ENCODE data around the gene C1QTNF5.

The C1QTNF5 gene

DNA sequence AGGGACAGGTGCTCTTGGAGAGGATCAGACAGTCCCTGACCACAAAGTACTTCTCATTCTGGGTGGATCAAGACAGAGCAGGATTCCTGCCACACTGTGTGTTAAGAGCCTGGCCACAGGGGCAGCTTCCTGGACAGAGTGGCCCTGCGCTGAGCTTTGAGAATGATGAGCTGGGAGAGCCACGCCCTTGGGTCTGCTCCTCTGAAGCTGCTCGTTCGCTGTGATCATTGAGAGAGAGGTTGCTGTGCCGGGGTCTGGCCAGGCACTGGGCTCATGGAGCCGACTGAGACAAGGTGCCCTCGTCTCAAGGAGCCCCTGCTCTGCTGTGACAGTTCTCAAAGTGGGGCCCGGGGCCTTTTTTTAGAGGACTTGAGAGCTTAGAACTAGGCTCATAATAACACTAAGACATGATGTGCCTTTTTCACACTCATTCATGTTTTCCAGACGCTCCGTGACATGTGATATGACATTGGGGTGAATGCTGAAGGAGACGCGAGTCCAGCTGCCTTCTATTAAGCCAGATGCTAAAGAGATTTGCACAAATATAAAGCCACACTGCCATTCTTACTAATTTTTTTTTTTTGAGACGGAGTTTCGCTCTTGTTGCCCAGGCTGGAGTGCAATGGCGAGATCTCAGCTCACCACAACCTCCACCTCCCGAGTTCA is 7.4 kb upstream of the C1QTNF5 start:
- Histone ChIP-seq H3K36me3 (ENCODE audit: control insufficient read depth in 1 of 2, insufficient read depth in 2 of 2, low read length in 2 of 2) (no peaks in the 10 kb centered on the region), H3K9me3 (ENCODE audit: control insufficient read depth in 1 of 2, low read length in 2 of 2) (no peaks in the 10 kb centered on the region), H3K27ac (ENCODE audit: low read length) (no peak overlapping the region), H3K4me1 (ENCODE audit: control insufficient read depth in 1 of 2, insufficient read depth in 2 of 2, low read length in 2 of 2) (peaks cover 0 to 15% of the 10 kb centered on the region in 2 donors), H3K4me3 (ENCODE audit: low read depth in 1 of 2, low read length in 2 of 2) (no peak overlapping the region), H3K27me3 (ENCODE audit: low read depth, low read length) (no peaks in the 10 kb centered on the region)

DNA sequence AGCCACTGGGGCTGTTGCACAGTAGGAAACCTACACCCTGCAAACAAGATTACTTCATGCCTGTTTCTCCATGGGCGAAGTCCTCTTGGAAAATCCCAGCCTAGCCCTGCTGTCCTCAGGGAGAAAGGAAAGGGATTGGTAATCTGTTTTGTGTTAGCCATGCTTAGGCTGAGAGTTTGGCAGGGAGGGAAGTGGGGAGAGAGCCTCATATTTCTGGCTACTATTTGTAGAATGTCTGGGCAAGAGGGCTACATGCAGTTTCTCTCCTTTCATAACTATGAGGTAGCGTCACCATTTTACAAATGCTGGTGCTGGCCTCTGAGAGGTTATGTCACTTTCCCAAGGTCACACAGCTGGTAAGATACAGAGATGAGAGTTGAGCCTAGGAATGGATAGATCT is 6.6 kb upstream of the C1QTNF5 start:
- Histone ChIP-seq H3K27me3 (ENCODE audit: low read depth, low read length) (no peaks in the 10 kb centered on the region), H3K9me3 (ENCODE audit: control insufficient read depth in 1 of 2, low read length in 2 of 2) (no peaks in the 10 kb centered on the region), H3K4me3 (ENCODE audit: low read depth in 1 of 2, low read length in 2 of 2) (no peak overlapping the region), H3K36me3 (ENCODE audit: control insufficient read depth in 1 of 2, insufficient read depth in 2 of 2, low read length in 2 of 2) (no peaks in the 10 kb centered on the region), H3K27ac (ENCODE audit: low read length) (no peak overlapping the region), H3K4me1 (ENCODE audit: control insufficient read depth in 1 of 2, insufficient read depth in 2 of 2, low read length in 2 of 2) (peaks cover 0 to 7% of the 10 kb centered on the region in 2 donors)

DNA sequence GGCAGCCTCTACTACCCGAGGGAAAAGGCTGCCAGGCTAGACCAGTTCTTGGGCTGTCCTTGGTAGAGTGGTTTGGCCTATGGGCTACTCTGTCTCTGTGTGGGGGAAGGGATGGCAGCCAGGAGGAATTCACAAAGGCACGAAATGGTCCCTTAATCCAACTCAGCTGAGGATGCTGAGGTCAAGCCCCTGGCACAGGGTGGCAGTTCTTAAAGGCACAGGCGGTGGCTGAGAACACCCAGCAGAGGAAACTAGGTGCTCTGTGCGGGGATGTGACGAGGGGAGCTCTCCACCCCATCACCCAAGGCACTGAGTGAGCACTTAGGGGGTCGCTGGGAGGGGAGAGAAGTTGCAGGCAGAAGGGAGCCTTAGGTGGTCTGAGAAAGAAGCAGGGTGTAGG is 5.9 kb upstream of the C1QTNF5 start, which contains the start of gene MFRP:
TSS of gene MFRP (minus strand) at position 101 of the 400 bp plus-strand sequence. CDS start 192 bp downstream, outside the sequence.
- H3K27ac ChIP-seq (ENCODE audit: low read length): no peak within 1 kb of the TSS
- H3K9me3 ChIP-seq (ENCODE audit: control insufficient read depth in 1 of 2, low read length in 2 of 2): no peaks in the 10 kb centered on the region
- peaks cover 0 to 7% of the 10 kb centered on the region in 2 donors for H3K4me1 ChIP-seq (ENCODE audit: control insufficient read depth in 1 of 2, insufficient read depth in 2 of 2, low read length in 2 of 2)
- H3K36me3 ChIP-seq (ENCODE audit: control insufficient read depth in 1 of 2, insufficient read depth in 2 of 2, low read length in 2 of 2): no peaks in the 10 kb centered on the region
- no peak within 1 kb of the TSS for H3K4me3 ChIP-seq (ENCODE audit: low read depth in 1 of 2, low read length in 2 of 2)
- no peaks in the 10 kb centered on the region for H3K27me3 ChIP-seq (ENCODE audit: low read depth, low read length)

DNA sequence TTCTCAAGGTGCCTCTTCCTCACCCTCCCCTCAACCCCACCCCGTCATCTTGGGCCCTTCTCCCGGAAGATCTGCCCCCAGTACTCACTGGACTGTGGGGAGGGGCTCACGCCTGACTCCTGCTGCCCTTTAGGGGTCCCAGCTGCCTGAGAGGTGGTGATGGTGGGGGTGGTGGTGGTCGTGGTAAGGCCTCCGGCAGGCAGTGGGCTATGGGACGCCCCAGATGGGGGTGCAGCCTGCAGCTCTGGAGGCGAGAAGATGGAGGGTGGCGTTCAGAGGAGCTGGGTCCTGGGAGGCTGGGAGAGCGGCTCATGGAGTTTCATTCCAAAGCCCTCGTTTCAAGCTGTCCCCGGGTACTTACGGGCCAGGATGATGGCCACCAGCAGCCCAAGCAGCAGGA is 5.0 kb upstream of the C1QTNF5 start:
- Histone ChIP-seq H3K36me3 (ENCODE audit: control insufficient read depth in 1 of 2, insufficient read depth in 2 of 2, low read length in 2 of 2) (no peaks in the 10 kb centered on the region), H3K9me3 (ENCODE audit: control insufficient read depth in 1 of 2, low read length in 2 of 2) (no peaks in the 10 kb centered on the region), H3K27me3 (ENCODE audit: low read depth, low read length) (no peaks in the 10 kb centered on the region), H3K4me1 (ENCODE audit: control insufficient read depth in 1 of 2, insufficient read depth in 2 of 2, low read length in 2 of 2) (peaks cover 0 to 16% of the 10 kb centered on the region in 2 donors), H3K4me3 (ENCODE audit: low read depth in 1 of 2, low read length in 2 of 2) (no peak overlapping the region), H3K27ac (ENCODE audit: low read length) (no peak overlapping the region)

DNA sequence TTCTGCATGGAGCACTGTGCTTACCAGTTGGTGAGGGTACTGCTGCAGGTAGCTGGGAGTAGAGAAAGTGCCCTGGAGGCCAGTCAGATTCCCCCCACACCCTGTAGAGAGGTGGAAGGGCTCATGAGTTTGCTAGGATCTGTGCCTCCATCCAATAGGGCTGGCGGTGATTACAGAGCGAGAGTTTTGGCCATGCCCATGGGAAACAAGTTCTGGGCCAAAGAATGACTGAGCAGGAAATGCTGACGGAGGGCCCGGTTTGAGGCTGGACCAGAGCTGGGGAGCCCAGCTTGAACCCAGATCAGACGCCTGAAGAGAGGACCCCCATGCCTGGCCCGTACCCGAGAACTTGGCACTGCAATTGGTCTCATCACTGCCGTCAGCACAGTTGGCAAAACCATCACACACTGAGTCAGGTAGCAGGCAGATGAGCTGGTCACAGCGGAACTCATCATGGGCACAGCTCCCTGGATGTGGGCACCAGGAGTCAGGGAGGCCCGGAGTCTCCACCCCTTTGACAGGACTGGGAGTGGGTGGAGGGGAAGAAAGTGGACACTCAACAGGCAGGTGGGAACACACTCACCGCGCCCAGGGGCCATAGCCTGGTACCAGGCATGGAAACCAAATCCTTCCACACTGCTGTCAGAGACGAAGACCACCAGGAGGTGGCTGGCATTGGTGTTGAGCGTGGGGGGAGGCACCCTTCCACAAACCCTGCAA is 3.8 kb upstream of the C1QTNF5 start:
- H3K27me3 ChIP-seq (ENCODE audit: low read depth, low read length): no peaks in the 10 kb centered on the region
- peaks cover 0 to 26% of the 10 kb centered on the region in 2 donors for H3K4me1 ChIP-seq (ENCODE audit: control insufficient read depth in 1 of 2, insufficient read depth in 2 of 2, low read length in 2 of 2)
- no peak overlapping the region for H3K27ac ChIP-seq (ENCODE audit: low read length)
- H3K36me3 ChIP-seq (ENCODE audit: control insufficient read depth in 1 of 2, insufficient read depth in 2 of 2, low read length in 2 of 2): no peaks in the 10 kb centered on the region
- H3K4me3 ChIP-seq (ENCODE audit: low read depth in 1 of 2, low read length in 2 of 2): no peak overlapping the region
- H3K9me3 ChIP-seq (ENCODE audit: control insufficient read depth in 1 of 2, low read length in 2 of 2): no peaks in the 10 kb centered on the region

DNA sequence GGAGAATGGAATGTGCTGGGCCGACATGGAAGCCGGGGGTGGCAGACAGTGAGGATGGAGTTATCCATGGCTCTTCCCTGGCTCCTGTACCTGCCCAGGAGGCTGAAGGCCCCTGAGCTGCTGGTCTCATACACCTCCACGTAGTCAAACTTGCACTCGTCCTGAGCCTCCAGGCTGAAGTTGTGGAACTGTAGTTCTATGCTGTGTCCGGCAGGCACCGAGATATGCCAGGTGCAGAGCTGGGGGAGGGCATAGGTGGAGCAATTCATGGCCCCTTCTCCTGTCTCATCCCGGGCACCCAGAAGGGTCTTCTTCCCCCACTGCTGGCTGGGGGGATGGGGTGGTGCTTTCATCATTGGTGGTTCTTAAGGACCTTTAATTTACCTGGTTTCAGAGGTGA is 3.0 kb upstream of the C1QTNF5 start:
- no peaks in the 10 kb centered on the region for H3K27me3 ChIP-seq (ENCODE audit: low read depth, low read length)
- H3K9me3 ChIP-seq (ENCODE audit: control insufficient read depth in 1 of 2, low read length in 2 of 2): no peaks in the 10 kb centered on the region
- H3K4me3 ChIP-seq (ENCODE audit: low read depth in 1 of 2, low read length in 2 of 2): no peak overlapping the region
- no peaks in the 10 kb centered on the region for H3K36me3 ChIP-seq (ENCODE audit: control insufficient read depth in 1 of 2, insufficient read depth in 2 of 2, low read length in 2 of 2)
- H3K27ac ChIP-seq (ENCODE audit: low read length): no peak overlapping the region
- H3K4me1 ChIP-seq (ENCODE audit: control insufficient read depth in 1 of 2, insufficient read depth in 2 of 2, low read length in 2 of 2): peaks cover 3 to 33% of the 10 kb centered on the region in 2 donors

DNA sequence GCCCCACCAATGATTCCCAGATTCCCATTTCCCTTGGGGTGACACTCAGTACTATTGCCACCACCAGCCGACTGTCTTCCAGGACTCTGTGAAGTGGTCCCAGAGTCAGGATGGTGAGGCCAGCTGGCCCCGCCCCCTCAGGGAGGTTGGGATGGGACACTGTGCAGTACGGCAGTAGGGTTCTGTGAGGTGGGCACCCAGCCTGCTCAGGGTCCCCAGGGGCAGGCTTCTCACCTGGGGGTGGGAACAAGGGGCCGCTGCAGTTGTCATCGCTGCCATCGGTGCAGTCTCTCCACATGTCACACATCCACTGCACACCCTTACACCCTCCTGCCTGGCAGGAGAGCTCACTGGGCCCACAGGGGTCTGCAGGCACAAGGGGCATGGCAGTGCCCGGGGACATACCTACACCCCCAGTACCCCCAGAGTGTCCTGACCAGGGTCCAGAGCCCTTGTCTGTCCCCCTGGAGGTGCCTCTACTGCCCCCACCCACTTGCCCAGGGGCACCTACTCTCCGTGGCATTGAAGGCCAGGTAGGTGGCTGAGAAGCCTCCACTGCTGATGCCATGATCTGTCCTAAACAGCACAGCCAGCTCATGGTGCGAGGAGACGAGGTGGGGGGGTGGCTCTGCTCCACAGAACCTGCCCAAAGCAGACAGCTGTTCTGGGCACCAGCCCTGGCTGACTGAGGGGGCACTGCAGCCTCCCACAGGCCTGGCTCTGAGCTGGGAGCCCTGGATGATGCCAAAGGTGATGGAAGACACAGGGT is 1.9 kb upstream of the C1QTNF5 start:
- no peak overlapping the region for H3K27ac ChIP-seq (ENCODE audit: low read length)
- H3K27me3 ChIP-seq (ENCODE audit: low read depth, low read length): no peaks in the 10 kb centered on the region
- peaks cover 3 to 45% of the 10 kb centered on the region in 2 donors for H3K4me1 ChIP-seq (ENCODE audit: control insufficient read depth in 1 of 2, insufficient read depth in 2 of 2, low read length in 2 of 2)
- no peaks in the 10 kb centered on the region for H3K9me3 ChIP-seq (ENCODE audit: control insufficient read depth in 1 of 2, low read length in 2 of 2)
- H3K4me3 ChIP-seq (ENCODE audit: low read depth in 1 of 2, low read length in 2 of 2): no peak overlapping the region
- no peaks in the 10 kb centered on the region for H3K36me3 ChIP-seq (ENCODE audit: control insufficient read depth in 1 of 2, insufficient read depth in 2 of 2, low read length in 2 of 2)

DNA sequence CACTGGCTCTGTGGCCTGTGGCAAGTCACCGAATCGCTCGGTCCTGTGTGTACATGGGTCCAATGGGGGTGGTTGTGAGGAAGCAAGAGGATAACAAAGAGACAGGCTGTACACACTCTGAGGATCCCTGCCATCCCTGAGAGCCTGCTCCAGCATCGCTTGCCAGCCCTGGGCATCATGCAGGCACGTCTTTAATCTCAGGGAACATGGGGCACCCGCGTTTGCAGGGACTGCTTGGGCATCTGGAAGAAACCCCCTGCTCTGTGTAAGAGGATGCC is 1.3 kb upstream of the C1QTNF5 start:
- no peak overlapping the region for H3K4me3 ChIP-seq (ENCODE audit: low read depth in 1 of 2, low read length in 2 of 2)
- no peaks in the 10 kb centered on the region for H3K9me3 ChIP-seq (ENCODE audit: control insufficient read depth in 1 of 2, low read length in 2 of 2)
- H3K4me1 ChIP-seq (ENCODE audit: control insufficient read depth in 1 of 2, insufficient read depth in 2 of 2, low read length in 2 of 2): peaks cover 3 to 50% of the 10 kb centered on the region in 2 donors
- no peak overlapping the region for H3K27ac ChIP-seq (ENCODE audit: low read length)
- H3K27me3 ChIP-seq (ENCODE audit: low read depth, low read length): no peaks in the 10 kb centered on the region
- H3K36me3 ChIP-seq (ENCODE audit: control insufficient read depth in 1 of 2, insufficient read depth in 2 of 2, low read length in 2 of 2): no peaks in the 10 kb centered on the region

DNA sequence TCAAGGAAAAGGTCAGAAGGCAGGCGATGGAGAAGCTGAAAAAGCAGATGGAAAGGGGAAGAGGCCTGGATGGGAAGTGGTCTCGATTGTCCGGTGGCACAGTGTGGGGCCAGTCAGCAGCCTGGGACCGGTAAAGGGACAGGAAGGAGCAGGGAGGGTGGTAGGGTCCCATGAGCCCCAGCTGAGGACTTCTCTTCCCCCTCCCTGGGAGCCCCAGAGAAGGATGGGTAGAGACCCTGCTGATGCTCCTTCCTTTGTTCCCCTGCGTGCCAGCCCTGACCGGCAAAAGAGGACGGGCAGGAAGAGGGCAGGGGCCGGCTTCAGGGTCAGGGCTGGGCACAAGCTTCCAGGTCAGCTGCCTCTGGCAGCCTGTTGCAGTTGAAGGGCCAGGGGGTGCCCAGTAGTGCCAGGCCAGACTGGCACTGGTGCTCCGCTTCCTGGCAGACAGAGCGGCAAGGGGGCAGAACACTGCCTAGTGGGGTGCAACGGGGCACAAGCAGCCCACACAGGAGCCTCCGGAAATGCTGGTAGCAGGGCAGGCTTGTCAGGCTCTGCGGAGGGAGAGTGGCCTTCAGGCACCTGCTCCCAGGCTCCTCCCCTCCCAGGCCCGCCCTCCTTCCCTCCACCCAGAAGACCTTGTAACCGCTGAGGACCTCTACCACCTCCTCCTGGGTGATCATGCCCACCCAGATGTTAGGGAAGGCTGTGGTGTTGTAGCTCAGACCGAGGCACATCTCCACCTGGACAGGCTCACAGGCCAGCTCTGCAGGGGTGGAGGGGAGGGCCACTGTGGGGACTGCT is 739 bp upstream of the C1QTNF5 start:
- Histone ChIP-seq H3K27ac (ENCODE audit: low read length) (no peak overlapping the region), H3K4me1 (ENCODE audit: control insufficient read depth in 1 of 2, insufficient read depth in 2 of 2, low read length in 2 of 2) (peaks cover 3 to 48% of the 10 kb centered on the region in 2 donors), H3K9me3 (ENCODE audit: control insufficient read depth in 1 of 2, low read length in 2 of 2) (no peaks in the 10 kb centered on the region), H3K36me3 (ENCODE audit: control insufficient read depth in 1 of 2, insufficient read depth in 2 of 2, low read length in 2 of 2) (no peaks in the 10 kb centered on the region), H3K27me3 (ENCODE audit: low read depth, low read length) (no peaks in the 10 kb centered on the region), H3K4me3 (ENCODE audit: low read depth in 1 of 2, low read length in 2 of 2) (peak overlapping the region in 1 of 2 donors; percentile 67)

DNA sequence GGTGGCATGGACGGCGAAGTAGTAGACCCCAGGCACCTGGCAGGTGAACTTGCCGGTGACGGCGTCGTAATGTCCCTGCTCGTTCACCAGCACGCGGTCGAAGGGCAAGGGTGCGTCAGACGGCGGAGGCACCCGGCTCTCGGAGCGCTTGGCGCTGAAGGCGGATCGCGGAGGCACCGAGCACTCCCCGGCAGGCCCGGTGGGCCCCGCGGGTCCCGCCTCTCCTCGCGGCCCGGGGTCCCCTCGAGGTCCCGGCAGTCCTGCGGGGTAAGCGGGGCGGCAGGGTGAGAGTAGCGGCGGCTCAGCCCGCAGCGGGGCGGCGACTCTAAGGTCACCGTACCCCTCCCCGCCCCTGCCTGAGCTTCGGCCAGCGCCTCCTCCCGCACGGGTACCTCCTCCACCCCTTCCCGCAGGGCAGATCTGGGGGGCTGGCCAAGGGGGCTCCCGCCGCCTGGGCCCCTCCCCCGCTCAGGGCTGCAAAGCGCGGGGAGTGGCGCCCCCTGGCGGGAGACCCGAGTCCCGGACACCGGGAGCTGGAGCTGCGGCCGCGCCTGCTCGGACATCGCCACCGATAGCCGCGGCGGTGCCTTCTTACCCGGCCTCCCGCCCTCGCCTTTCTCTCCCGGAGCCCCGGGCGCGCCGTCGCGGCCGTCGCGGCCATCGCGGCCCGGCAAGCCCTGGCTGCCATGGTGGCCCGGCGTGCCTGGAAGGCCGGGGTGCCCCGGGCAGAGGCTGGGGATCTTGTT is 921 bp downstream of the C1QTNF5 start:
- Histone ChIP-seq H3K9me3 (ENCODE audit: control insufficient read depth in 1 of 2, low read length in 2 of 2) (no peaks in the 10 kb centered on the region), H3K4me1 (ENCODE audit: control insufficient read depth in 1 of 2, insufficient read depth in 2 of 2, low read length in 2 of 2) (peaks cover 12 to 65% of the 10 kb centered on the region in 2 donors)

More for the DNA sequence above, 921 bp downstream of the C1QTNF5 start:
- no peaks in the 10 kb centered on the region for H3K36me3 ChIP-seq (ENCODE audit: control insufficient read depth in 1 of 2, insufficient read depth in 2 of 2, low read length in 2 of 2)
- peak overlapping the region; percentile 16 for H3K27ac ChIP-seq (ENCODE audit: low read length)
- H3K4me3 ChIP-seq (ENCODE audit: low read depth in 1 of 2, low read length in 2 of 2): peak overlapping the region; percentile 48 to 67
- H3K27me3 ChIP-seq (ENCODE audit: low read depth, low read length): no peaks in the 10 kb centered on the region
